Astrocyte of the spinal cord (primary cell): Measurements from ENCODE around the gene MS4A1.

Experiments used
- DNase-seq: peaks from one replicate; pipeline ENCODE4 v3.0.0; 2011; ENCODE audit warnings: low read depth, low spot score
- H3K4me3 ChIP-seq: 2 replicates; pipeline ENCODE4 v1.5.1; 2011; ENCODE audit warnings: low read depth, mild to moderate bottlenecking, low read length, moderate library complexity
- in situ Hi-C: cut with HindIII; loops from 2 replicates; pipeline ENCODE4 v1.10.0; 2017; ENCODE audit warnings: low sequenced_read_pairs
- TF ChIP-seq, protein P1 (sequence below): IDR thresholded peaks from 2 replicates; pipeline ENCODE4 v1.5.1; 2012; ENCODE audit warnings: low read depth, mild to moderate bottlenecking, low read length, inconsistent platforms

The MS4A1 gene

DNA sequence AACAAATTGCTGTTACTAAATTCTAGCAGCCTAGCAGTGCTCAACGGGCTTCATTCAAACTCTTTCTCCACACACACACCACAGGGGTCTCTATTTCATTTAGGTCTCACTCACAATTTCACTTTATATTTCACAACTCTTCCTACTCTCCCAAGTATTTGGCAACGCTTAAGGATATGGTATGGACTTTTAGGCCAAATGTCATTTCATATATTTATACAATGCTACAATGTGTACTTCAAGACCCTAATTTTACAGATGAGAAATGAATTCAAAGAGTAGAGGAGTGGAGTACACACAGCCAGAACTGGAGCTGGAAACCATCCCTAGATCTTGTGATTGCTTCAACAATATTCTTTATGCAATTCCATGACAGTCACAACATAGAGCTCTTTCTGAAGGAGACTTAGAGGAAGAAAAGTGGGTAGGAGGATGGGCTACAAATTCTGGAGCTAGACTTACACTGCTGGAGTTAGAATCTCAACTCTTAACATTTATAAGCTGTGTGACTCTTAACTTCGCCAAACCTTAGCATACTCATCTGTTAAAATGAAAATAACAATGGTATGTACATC, 57.1 kb downstream of the MS4A1 start:
- in situ Hi-C loops, result no loop called here
- no peak overlapping the region for H3K4me3 ChIP-seq
- no peak for DNase-seq
- TF ChIP-seq, protein P1, sequence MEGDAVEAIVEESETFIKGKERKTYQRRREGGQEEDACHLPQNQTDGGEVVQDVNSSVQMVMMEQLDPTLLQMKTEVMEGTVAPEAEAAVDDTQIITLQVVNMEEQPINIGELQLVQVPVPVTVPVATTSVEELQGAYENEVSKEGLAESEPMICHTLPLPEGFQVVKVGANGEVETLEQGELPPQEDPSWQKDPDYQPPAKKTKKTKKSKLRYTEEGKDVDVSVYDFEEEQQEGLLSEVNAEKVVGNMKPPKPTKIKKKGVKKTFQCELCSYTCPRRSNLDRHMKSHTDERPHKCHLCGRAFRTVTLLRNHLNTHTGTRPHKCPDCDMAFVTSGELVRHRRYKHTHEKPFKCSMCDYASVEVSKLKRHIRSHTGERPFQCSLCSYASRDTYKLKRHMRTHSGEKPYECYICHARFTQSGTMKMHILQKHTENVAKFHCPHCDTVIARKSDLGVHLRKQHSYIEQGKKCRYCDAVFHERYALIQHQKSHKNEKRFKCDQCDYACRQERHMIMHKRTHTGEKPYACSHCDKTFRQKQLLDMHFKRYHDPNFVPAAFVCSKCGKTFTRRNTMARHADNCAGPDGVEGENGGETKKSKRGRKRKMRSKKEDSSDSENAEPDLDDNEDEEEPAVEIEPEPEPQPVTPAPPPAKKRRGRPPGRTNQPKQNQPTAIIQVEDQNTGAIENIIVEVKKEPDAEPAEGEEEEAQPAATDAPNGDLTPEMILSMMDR, result no peak

DNA sequence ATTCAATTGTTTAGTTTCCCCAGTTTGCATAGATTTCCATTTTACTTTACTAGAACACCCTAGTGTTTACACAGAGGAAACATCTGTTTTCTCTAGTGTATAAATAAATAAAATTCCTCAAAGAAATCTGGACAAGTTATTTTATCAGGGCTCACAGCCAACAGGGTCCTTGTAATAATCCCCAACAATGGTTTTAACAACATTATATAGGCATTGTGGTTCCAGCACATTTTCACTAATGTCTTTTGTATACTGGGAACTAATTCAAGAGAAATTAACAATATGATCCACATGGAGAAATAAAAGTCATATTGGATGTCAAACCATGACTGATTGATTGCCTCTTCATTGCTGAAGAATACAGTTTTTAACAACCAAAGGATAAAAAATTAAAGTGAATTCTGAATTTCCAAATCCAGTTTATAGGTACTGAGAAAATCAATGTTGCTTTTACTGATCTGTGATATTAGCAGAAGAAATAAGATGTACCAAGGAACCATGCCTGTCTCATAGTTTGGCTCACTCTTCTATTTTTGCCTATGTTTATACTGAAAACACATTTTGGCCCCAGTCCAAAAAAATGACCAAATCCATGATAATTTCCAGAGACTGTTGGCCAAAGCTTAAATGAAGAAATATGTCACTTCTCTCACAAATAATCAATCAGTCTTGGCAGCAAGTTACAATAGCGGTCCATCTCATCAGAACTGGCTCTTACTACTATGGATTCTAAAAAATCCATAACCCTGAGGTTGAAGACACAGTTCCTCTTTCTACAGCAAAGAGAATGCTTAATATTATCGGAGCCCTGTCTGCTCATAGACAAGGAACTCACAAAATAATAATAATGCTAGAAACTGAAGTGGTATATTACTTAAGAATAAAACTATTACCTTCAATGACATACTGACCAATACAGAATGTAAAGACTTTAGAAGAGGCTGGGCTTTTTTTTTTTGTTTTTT, 58.1 kb downstream of the MS4A1 start:
- no peak for DNase-seq
- TF ChIP-seq, protein P1, result no peak
- in situ Hi-C loops, result no loop called here

DNA sequence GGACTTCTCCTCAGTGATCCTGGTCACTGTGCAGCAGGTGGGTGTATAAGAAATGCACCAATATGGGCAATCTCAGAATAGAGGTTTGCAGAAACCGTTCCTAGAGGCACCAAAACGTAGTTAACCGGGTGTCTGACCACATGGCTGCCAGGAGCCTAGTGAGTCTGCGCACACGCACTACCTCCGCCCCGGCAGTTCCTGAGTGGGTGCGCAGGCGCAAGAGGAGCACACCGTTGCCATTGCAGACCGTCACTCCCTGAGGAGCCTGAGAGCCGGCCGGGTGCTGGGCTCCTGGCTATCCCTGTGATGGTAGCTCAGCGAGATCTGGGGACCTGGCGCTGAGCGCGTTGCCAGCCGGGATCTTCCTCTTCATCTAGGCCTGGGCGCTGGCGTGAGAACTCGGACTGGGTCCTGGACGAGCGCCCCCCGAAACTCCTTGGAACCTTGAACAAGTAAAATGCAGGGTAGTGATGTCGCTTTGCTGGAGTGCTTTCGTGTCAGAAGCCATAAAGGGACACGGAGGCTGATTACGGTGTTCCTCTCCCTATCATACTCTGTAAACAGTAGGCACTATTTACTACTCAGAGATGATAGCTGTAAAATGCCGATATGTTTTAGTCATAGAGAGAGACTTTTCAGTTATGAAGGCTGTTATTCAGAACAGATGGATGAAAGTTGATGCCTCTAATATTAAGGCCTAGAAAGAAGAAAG, 59.7 kb downstream of the MS4A1 start, which contains the start of gene MS4A13:
Gene MS4A13 (plus strand): TSS at position 249 of the 712 bp plus-strand sequence. CDS start 2,692 bp downstream, outside the sequence.
- no peak within 1 kb of the TSS for H3K4me3 ChIP-seq
- in situ Hi-C loops, result no loop called here
- no peak for DNase-seq
- TF ChIP-seq, protein P1, result no peak

More for the DNA sequence above, 58.1 kb downstream of the MS4A1 start:
- H3K4me3 ChIP-seq, result no peak overlapping the region
